Stimulated activated CD8-positive, alpha-beta memory T cell treated with anti-CD3 and anti-CD28 coated beads, Interleukin-12 subunit alpha, Interleukin-12 subunit beta, amount 100 ng/mL, for 4 hours (primary cell): ENCODE measurements around the gene MATK.

Source experiments
- DNase-seq: peaks from one replicate; pipeline ENCODE4 v3.0.0-alpha.2; 2020; ENCODE audit warnings: low read depth

Gene MATK

DNA sequence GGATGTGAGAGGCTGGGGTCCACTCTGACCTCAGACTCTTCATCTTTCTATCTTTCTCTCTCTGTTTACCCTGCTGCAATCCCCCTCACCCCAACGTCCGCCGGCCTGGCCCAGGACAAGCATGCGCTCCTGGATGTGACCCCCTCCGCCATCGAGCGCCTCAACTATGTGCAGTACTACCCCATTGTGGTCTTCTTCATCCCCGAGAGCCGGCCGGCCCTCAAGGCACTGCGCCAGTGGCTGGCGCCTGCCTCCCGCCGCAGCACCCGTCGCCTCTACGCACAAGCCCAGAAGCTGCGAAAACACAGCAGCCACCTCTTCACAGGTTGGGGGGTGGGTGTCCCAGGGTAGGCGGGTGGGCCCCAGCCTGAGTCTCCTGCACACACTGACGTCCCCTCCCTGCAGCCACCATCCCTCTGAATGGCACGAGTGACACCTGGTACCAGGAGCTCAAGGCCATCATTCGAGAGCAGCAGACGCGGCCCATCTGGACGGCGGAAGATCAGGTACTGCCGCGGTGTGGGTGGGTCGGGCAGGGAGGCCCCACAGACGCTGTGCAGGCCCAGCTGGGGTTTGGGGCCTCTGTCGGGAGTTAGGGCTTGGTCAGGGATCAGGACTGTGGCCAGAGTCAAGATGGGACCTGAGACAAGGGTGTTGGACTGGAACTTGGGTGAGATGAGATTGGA, 39.7 kb downstream of the MATK start:
- no peak for DNase-seq

DNA sequence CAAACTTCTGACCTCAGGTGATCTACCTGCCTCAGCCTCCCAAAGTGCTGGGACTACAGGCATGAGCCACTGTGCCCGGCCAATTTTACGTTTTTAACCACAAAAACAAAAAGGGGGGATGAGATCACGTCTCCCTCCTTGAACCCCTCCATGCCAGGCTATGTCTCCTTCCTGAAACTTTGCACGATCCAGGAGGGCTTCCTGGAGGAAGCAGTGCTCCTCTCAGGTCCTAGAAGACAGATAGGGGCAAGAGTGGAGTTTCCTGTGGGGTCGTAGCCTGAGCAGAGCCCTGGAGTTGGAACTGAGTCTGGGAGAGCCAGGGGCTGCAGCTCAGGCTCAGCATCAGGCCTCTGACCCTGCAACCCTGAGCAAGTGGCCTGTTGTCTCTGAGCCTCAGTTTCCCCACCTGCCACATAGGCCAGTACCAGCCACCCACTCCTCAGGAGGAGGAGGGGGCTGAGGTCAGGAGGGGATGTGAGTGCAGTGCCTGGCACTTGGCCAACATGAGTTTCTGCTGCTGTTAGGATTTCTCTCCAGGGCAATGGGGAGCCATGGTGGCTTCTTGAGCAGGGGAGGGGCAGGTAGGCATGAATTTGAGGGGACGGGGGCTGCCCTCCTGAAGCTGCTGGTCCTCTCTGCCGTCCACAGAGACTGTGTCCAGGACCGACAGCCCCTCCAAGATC, 40.7 kb downstream of the MATK start:
- no peak for DNase-seq

DNA sequence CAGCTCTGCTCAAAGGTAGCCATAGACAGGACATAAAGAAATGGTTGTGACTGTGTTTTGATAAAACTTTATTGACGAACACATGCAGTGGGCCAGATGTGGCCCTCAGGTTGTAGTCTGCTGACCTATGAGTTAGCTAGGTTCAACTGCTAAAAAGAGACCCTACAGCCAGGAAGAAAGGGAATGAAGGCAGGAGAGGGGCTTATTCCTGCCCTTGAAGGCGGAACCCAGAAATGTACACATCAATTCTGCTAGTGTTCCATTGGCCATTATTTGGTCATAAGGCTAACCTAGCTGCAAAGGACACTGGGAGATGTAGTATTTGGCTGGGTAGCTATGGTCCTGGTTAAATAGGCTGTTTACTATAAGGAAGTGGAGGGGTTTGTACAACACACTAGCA, 42.7 kb downstream of the MATK start:
- DNase-seq, result no peak

DNA sequence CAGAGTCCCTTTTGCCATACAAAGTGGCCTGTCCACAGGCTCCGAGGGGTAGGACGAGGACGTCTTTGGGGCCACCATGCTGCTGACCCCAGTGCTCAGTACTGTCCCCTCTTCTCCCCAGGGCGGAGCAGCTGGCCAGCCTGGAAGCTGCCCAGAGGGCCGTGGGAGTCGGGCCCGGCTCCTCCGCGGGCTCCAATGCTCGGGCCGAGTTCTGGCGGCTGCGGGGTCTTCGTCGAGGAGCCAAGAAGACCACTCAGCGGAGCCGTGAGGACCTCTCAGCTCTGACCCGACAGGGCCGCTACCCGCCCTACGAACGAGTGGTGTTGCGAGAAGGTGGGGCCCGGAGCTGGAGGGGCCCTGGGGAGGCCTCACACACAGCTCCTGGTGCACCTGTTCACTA, 45.8 kb downstream of the MATK start:
- no peak for DNase-seq

DNA sequence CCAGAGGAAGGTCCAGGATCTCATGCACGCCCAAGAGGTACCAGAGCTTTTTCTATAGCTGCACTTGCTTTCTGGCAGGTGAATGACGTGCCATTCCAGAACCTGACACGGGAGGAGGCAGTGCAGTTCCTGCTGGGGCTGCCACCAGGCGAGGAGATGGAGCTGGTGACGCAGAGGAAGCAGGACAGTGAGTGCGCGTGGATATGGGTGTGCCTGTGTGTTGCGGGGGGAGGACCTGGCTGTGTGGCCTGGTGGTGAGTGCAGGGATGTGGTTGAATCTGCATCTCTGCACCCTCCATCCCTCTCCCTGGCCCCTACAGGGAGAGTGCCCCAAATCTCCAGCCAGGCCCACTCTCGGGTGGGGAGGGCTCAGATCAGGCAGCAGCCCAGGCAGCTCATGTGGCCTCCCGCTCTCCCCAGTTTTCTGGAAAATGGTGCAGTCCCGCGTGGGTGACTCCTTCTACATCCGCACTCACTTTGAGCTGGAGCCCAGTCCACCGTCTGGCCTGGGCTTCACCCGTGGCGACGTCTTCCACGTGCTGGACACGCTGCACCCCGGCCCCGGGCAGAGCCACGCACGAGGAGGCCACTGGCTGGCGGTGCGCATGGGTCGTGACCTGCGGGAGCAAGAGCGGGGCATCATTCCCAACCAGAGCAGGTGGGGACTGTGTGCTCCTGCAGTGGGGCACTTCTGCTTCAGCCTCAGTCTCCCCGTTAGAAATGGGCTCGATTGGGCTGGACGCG, 47.5 kb downstream of the MATK start:
- no peak for DNase-seq

DNA sequence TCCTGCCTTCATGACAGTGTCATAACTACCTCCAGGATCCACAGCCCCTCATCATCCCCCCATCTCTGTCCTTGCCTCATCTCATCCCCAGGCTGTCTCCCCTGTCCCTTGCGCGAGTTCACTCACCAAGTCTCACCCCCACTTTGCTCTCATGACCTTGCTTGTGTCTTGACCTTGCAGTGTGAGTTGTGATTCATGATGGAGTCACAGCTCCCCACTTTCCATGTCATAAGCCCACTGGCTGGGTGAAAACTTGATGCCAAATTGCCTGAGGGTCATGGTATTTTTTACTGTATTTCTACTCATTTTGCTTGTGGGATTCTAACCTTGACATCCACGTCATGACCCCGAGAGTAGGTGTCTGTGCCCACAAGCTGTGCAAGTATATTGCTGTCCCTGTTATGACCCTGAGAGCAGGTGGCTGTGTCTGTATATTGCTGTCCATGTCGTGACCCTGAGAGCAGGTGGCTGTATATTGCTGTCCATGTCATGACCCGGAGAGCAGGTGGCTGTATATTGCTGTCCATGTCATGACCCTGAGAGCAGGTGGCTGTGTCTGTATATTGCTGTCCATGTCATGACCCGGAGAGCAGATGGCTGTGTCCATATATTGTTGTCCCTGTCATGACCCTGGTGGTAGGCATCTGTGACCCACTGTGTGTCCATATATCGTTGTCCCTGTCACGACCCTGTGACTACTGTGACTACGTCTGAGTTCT, 48.5 kb downstream of the MATK start:
- DNase-seq, result no peak

DNA sequence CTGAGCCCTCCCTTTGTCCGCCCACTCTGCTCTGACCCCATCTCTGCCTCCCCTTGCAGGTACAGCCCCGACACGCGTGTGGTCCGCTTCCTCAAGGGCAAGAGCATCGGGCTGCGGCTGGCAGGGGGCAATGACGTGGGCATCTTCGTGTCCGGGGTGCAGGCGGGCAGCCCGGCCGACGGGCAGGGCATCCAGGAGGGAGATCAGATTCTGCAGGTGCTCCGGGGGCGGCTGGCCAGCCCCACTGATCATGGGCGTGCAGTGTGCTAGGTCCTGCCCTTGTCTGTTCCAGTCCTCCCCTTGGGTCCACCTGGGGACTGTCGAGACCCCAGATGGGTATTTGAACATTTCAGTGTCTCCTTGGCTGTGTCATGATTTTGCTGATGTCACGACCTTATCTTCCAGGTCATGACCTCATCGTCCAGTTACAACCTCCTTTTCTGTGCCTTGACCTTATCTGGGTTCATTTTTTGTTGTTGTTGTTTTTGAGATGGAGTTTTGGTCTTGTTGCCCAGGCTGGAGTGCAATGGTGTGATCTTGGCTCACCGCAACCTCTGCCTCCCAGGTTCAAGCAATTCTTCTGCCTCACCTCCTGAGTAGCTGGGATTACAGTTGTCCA, 50.0 kb downstream of the MATK start:
- no peak for DNase-seq

DNA sequence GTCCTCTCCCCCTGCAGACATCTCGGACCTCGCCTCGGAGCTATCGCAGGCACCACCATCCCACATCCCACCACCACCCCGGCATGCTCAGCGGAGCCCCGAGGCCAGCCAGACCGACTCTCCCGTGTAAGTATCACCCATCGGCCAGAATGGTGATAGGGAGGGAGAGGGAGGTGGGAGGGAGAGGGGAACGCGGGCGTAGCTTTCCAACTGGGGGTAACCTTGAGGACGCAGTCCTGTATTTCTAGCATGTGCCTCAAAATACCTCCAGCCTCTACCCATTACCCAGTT, 51.9 kb downstream of the MATK start:
- DNase-seq, result no peak

DNA sequence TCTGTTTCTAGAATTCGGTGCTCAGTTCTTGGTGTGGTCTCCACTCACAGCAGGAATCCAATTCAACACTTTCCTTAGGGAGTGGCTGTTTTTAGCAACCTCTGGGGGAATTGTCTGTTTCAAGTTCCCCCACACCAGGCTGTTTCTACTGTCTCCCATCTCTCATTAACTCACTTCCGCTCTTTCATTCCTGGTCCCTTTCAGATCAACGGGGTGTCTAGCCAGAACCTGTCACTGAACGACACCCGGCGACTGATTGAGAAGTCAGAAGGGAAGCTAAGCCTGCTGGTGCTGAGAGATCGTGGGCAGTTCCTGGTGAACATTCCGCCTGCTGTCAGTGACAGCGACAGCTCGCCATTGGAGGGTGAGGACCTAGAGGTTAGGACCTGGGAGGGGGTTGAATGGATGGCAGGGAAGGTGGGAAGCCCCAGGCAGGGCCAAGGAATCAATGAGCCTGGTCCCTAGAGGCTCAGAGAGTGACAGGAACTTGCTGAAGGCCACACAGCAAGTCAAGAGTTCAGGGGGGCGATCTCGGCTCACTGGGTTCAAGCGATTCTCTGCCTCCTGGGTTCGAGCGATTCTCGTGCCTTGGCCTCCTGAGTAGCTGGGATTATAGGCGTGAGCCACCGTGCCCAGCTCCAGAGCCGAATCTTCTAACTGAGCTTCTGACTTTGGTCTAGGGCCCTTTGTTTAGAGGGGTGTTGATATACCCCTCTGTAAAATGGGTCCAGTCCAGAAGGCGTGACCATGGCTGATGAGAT, 52.5 kb downstream of the MATK start:
- DNase-seq, result no peak

DNA sequence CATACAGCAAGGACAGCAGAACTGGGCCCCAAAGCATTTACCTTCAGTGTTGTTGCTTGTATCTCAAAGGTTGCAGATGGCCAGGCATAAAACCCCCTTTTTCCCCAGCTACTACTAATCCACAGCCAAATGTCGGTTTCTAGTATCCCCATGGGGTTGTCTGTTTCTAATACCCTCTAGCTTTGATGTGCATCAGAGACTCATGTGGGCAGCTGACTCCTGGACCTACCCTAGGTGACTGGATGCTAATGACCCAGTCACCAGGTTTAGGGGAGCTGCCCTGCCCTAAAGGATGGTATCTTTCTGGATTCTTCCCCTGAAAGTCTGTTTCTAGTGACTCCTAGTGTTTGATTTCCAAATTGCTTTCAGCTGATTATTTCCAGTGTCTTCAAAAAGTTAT, 54.1 kb downstream of the MATK start:
- no peak for DNase-seq

DNA sequence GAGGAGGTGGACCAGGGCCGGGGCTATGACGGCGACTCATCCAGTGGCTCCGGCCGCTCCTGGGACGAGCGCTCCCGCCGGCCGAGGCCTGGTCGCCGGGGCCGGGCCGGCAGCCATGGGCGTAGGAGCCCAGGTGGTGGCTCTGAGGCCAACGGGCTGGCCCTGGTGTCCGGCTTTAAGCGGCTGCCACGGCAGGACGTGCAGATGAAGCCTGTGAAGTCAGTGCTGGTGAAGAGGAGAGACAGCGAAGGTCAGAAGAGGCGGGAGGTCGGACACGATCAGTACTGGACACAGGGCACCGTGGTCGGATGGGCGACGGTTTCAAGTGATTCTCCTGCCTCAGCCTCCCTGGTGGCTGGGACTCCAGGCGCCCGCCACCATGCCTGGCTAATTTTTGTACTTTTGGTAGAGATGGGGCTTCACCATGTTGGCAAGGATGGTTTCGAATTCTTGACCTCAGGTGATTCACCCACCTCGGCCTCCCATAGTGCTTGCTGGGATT, 55.7 kb downstream of the MATK start:
- no peak for DNase-seq
